Hepatocyte (in vitro differentiated cells): ENCODE data around the gene SLC26A6.

Source experiments
- CTCF ChIP-seq: fragments of 200-600 bp; sonication (generic); IDR thresholded peaks from 2 replicates; pipeline ENCODE4 v1.5.1; 2016; ENCODE audit warnings: antibody characterized with exemption, mild to moderate bottlenecking; ENCODE audit not compliant: poor library complexity
- EZH2 ChIP-seq: fragments of 200-600 bp; sonication (generic); IDR thresholded peaks from 2 replicates; pipeline ENCODE4 v1.6.1; 2016; ENCODE audit warnings: antibody characterized with exemption, mild to moderate bottlenecking, borderline replicate concordance

DNA sequence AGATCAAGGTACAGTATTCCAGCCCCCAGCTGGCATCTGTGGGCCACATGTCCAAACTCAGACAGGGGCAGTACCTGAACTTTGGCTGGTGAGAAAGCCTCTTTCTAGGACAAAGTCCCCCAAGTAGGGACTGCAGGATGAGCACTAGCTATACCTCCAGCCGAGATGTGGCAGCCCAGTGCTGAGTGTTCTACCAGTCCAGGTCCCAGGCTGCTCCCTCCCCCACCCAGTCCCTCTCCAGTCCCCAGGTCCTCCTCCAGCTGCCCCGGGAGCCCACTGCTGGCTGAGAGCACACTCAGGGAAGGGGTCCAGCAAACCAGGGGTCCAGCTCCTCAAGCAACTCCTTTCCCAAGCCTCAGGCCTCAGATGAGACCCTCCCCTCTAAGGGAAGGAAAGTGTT, 1.5 kb downstream of the SLC26A6 start:
- no peak for TF ChIP-seq CTCF
- TF ChIP-seq EZH2: no peak
